Astrocyte (in vitro differentiated cells and primary cell): ENCODE results near the gene C20orf96. TPM values are rescaled to one million over a fixed set of nuclear protein-coding genes. Genes with fewer than 3 reads are reported as not detected.
"Not testable (repeated sequence)": the region's sequence is repeated elsewhere in the genome, so short reads cannot be mapped to it uniquely, and the experiment has no call there.

ENCODE experiments used
- DNase-seq: peaks from one replicate; pipeline ENCODE4 v3.0.0-alpha.2; 2010; ENCODE audit warnings: low read depth
- FAIRE-seq: peaks from 2 replicates; lab custom pipeline; 2011; peaks lifted over from hg19 to GRCh38; lab: Jason Lieb, UNC
- H2AFZ ChIP-seq: 2 replicates; pipeline ENCODE4 v1.6.0; 2012; ENCODE audit warnings: low read depth, low read length, inconsistent platforms
- H3K27ac ChIP-seq: 2 replicates; pipeline ENCODE4 v1.5.1; 2011; ENCODE audit warnings: low read depth, low read length, inconsistent platforms
- H3K27me3 ChIP-seq: 2 replicates; pipeline ENCODE4 v1.6.0; 2011; ENCODE audit warnings: low read length, inconsistent platforms; ENCODE audit not compliant: insufficient read depth
- H3K36me3 ChIP-seq: 2 replicates; pipeline ENCODE4 v1.5.1; 2011; ENCODE audit warnings: low read length, inconsistent platforms; ENCODE audit not compliant: insufficient read depth
- H3K4me1 ChIP-seq: 2 replicates; pipeline ENCODE4 v1.5.1; 2011; ENCODE audit warnings: low read length, inconsistent platforms; ENCODE audit not compliant: insufficient read depth
- H3K4me2 ChIP-seq: 2 replicates; pipeline ENCODE4 v1.6.0; 2012; ENCODE audit warnings: low read length, inconsistent platforms
- H3K4me3 ChIP-seq: 2 replicates; pipeline ENCODE4 v1.5.1; 2011; ENCODE audit warnings: low read depth, mild to moderate bottlenecking, low read length, inconsistent platforms; ENCODE audit not compliant: insufficient read depth
- H3K79me2 ChIP-seq: 2 replicates; pipeline ENCODE4 v1.6.0; 2012; ENCODE audit warnings: mild to moderate bottlenecking, low read length, inconsistent platforms; ENCODE audit not compliant: insufficient read depth
- H3K9ac ChIP-seq: 2 replicates; pipeline ENCODE4 v1.6.0; 2012; ENCODE audit warnings: mild to moderate bottlenecking, low read length, inconsistent platforms
- H3K9me3 ChIP-seq: 2 replicates; pipeline ENCODE4 v1.5.1; 2012; ENCODE audit warnings: low read depth, mild to moderate bottlenecking, low read length, inconsistent platforms; ENCODE audit not compliant: insufficient read depth
- H4K20me1 ChIP-seq: 2 replicates; pipeline ENCODE4 v1.6.0; 2012; ENCODE audit warnings: low read length, inconsistent platforms; ENCODE audit not compliant: insufficient read depth
- H3K27ac Mint-ChIP-seq: one replicate; pipeline ENCODE4 v1.8.0; 2021; ENCODE audit warnings: mild to moderate bottlenecking, mixed read lengths; ENCODE audit not compliant: unreplicated experiment
- H3K27me3 Mint-ChIP-seq: one replicate; pipeline ENCODE4 v1.8.0; 2021; ENCODE audit warnings: low read depth, mixed read lengths; ENCODE audit not compliant: unreplicated experiment
- H3K36me3 Mint-ChIP-seq: one replicate; pipeline ENCODE4 v1.8.0; 2021; ENCODE audit warnings: low read depth, mixed read lengths; ENCODE audit not compliant: unreplicated experiment
- H3K4me1 Mint-ChIP-seq: one replicate; pipeline ENCODE4 v1.8.0; 2021; ENCODE audit warnings: low read depth, mixed read lengths; ENCODE audit not compliant: unreplicated experiment
- H3K4me3 Mint-ChIP-seq: one replicate; pipeline ENCODE4 v1.8.0; 2021; ENCODE audit warnings: mild to moderate bottlenecking, moderate library complexity, mixed read lengths; ENCODE audit not compliant: unreplicated experiment
- H3K9me3 Mint-ChIP-seq: one replicate; pipeline ENCODE4 v1.8.0; 2021; ENCODE audit warnings: mild to moderate bottlenecking, mixed read lengths; ENCODE audit not compliant: unreplicated experiment
- CTCF ChIP-seq: IDR thresholded peaks from 2 replicates; pipeline ENCODE4 v1.5.1; 2011; ENCODE audit warnings: low read depth, mild to moderate bottlenecking, inconsistent platforms, low read length, moderate library complexity; ENCODE audit not compliant: insufficient read depth
- EZH2 ChIP-seq: IDR thresholded peaks from 2 replicates; pipeline ENCODE4 v1.6.1; 2012; ENCODE audit warnings: mild to moderate bottlenecking, low read length, inconsistent platforms; ENCODE audit not compliant: insufficient read depth
- total RNA-seq: library from RNA; stranded (reverse); gene quantifications from 2 replicates; pipeline ENCODE4 v1.2.1, GENCODE V29; 2021

C20orf96 gene
- total RNA-seq, 1 donor from 2014 or later, result 10.7 TPM

DNA sequence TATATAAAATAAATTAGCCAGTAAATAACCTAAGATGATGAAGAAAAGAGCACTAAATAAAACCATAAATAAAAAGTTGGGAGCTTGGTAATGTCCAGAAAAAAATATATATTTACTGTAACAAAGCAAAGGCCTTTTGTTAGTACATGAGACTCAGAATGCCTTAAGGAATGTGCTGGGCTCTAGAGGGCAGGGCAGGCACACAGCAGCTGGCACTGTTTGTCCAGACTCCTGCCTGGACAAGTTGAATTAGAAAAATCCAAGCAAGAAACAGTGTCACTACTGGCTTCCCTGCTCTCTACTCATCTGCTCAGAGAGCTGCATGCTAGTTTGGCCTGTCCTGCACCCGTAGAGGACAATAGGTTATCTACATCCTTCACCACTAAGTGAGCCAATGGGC, 54.7 kb downstream of the C20orf96 start:
- H3K4me1 ChIP-seq, result no peaks in the 10 kb centered on the region
- no peaks in the 10 kb centered on the region for H3K9me3 Mint-ChIP-seq
- H2AFZ ChIP-seq, result no peak overlapping the region
- peaks cover 36% of the 10 kb centered on the region for H3K27me3 Mint-ChIP-seq
- H4K20me1 ChIP-seq, result no peaks in the 10 kb centered on the region
- H3K4me1 Mint-ChIP-seq, result peaks cover 8% of the 10 kb centered on the region
- FAIRE-seq (no peak), DNase-seq (no peak)
- no peak overlapping the region for H3K9ac ChIP-seq
- H3K36me3 Mint-ChIP-seq, result no peaks in the 10 kb centered on the region
- H3K27me3 ChIP-seq, result no peaks in the 10 kb centered on the region
- no peaks in the 10 kb centered on the region for H3K79me2 ChIP-seq
- no peak overlapping the region for H3K4me3 ChIP-seq
- H3K9me3 ChIP-seq, result no peaks in the 10 kb centered on the region
- no peak overlapping the region for H3K27ac ChIP-seq
- no peak overlapping the region for H3K27ac Mint-ChIP-seq
- H3K4me3 Mint-ChIP-seq, result no peak overlapping the region
- H3K36me3 ChIP-seq, result no peaks in the 10 kb centered on the region
- no peak for TF ChIP-seq CTCF
- no peak for TF ChIP-seq EZH2
- no peak overlapping the region for H3K4me2 ChIP-seq

DNA sequence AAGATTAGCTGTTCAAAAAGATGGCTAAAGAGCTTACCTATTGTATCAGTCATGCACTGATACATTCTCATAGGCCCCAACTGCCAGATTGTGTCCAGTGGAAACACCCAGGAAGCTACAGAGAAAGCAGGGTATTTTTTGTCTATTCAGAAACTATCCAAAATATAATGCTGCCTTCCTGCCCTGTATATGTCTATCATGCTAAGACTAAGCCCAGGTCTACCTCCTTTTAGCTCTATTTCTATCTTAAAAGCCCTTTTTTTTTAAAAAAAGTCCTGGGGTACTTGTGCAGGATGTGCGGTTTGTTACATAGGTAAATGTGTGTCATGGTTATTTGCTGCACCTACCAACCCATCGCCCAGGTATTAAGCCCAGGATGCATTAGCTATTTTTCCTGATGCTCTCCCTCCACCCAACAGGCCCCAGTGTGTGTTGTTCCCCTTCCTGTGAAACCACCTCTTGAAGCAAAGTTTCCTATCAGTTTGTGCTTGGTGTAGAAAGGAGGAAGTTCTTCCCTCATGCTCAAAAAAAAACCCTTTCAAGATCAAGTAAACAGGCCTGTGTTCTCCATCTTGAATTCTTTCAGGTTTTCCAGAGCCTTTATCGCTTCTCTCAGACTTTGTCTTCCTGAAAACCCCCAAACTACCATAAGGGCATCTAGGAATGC, 63.0 kb downstream of the C20orf96 start:
- Histone ChIP-seq H3K9me3 (no peaks in the 10 kb centered on the region), H3K27ac (no peak overlapping the region), H3K9ac (no peak overlapping the region), H3K36me3 (no peaks in the 10 kb centered on the region), H3K4me3 (no peak overlapping the region), H3K4me1 (no peaks in the 10 kb centered on the region), H3K79me2 (no peaks in the 10 kb centered on the region), H4K20me1 (no peaks in the 10 kb centered on the region), H3K4me2 (no peak overlapping the region), H2AFZ (no peak overlapping the region), H3K27me3 (no peaks in the 10 kb centered on the region)
- TF ChIP-seq CTCF, result no peak
- TF ChIP-seq EZH2, result no peak
- Mint-ChIP-seq H3K4me3 (no peak overlapping the region), H3K27me3 (peaks cover 46% of the 10 kb centered on the region), H3K27ac (no peak overlapping the region), H3K36me3 (no peaks in the 10 kb centered on the region), H3K4me1 (no peaks in the 10 kb centered on the region), H3K9me3 (peaks cover 3% of the 10 kb centered on the region)
- FAIRE-seq (no peak), DNase-seq (no peak)

- no peaks in the 10 kb centered on the region for H3K27me3 ChIP-seq
- Mint-ChIP-seq H3K4me1 (no peaks in the 10 kb centered on the region), H3K27me3 (peaks cover 42% of the 10 kb centered on the region), H3K36me3 (no peaks in the 10 kb centered on the region), H3K9me3 (peaks cover 3% of the 10 kb centered on the region), H3K27ac (no peak within 1 kb of the TSS), H3K4me3 (no peak within 1 kb of the TSS)
- H3K9me3 ChIP-seq, result no peaks in the 10 kb centered on the region
- no peak within 1 kb of the TSS for H3K4me2 ChIP-seq
- H3K4me1 ChIP-seq, result no peaks in the 10 kb centered on the region
- H4K20me1 ChIP-seq, result no peaks in the 10 kb centered on the region
- no peaks in the 10 kb centered on the region for H3K36me3 ChIP-seq
- no peak for DNase-seq
- no peak within 1 kb of the TSS for H2AFZ ChIP-seq
- no peak within 1 kb of the TSS for H3K9ac ChIP-seq
- H3K4me3 ChIP-seq, result no peak within 1 kb of the TSS
- no peak for FAIRE-seq
- no peak within 1 kb of the TSS for H3K27ac ChIP-seq
- H3K79me2 ChIP-seq, result no peaks in the 10 kb centered on the region
- TF ChIP-seq EZH2 (no peak), CTCF (no peak)
Measured at GRCh38 chr20:226958-227357, 63.6 kb downstream of the C20orf96 start, which contains the start of gene DEFB129. Gene DEFB129 (plus strand): TSS chr20:227258. CDS start chr20:227289, 31 bp downstream.

DNA sequence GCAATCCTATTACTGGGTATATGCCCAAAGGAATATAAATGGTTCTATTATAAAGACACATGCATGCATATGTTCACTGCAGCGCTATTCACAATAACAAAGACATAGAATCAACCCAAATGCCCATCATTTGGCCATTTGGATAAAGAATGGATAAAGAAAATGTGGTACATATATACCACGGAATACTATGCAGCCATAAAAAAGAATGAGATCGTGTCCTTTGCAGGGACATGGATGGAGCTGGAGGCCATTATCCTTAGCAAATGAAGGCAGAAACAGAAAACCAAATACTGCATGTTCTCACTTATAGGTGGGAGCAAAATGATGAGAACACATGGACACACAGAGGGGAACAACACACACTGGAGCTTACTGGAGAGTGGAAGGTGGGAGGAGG, 64.7 kb downstream of the C20orf96 start:
- not testable (repeated sequence) for H3K9me3 ChIP-seq, H3K4me1 ChIP-seq, H3K27ac ChIP-seq, H3K4me3 Mint-ChIP-seq, DNase-seq, H3K9ac ChIP-seq, H2AFZ ChIP-seq, H3K4me1 Mint-ChIP-seq, H3K27me3 ChIP-seq, H3K79me2 ChIP-seq, FAIRE-seq, H3K9me3 Mint-ChIP-seq, H4K20me1 ChIP-seq, H3K4me3 ChIP-seq, H3K36me3 ChIP-seq, H3K4me2 ChIP-seq, H3K36me3 Mint-ChIP-seq, H3K27ac Mint-ChIP-seq
- peaks cover 43% of the 10 kb centered on the region for H3K27me3 Mint-ChIP-seq
